NCI-H524 (cell line): ENCODE results near the gene SH3GL3.
A peak's percentile ranks its signal among the peaks of the same experiment; 100 is the strongest.

Experiments used
- DNase-seq, 2 experiments: peaks; one replicate each; lab custom pipeline; 2025; lab: John Stamatoyannopoulos, UW

The SH3GL3 gene

GRCh38 chr15:83503595-83504364 lies 56.6 kb downstream of the SH3GL3 start:
- no peak for DNase-seq

GRCh38 chr15:83504365-83504764 lies 57.2 kb downstream of the SH3GL3 start:
- no peak for DNase-seq

- DNase-seq: no peak
Observed at GRCh38 chr15:83510001-83510400, 62.9 kb downstream of the SH3GL3 start.

GRCh38 chr15:83512459-83512858 lies 65.3 kb downstream of the SH3GL3 start:
- no peak for DNase-seq

GRCh38 chr15:83514584-83514983 lies 67.4 kb downstream of the SH3GL3 start:
- no peak for DNase-seq

- no peak for DNase-seq
Observed at GRCh38 chr15:83515164-83515563, 68.0 kb downstream of the SH3GL3 start.

- no peak for DNase-seq
Observed at GRCh38 chr15:83516935-83517334, 69.8 kb downstream of the SH3GL3 start.

- no peak for DNase-seq
Observed at GRCh38 chr15:83526319-83526718, 79.2 kb downstream of the SH3GL3 start.

- no peak for DNase-seq
Observed at GRCh38 chr15:83533410-83533962, 86.3 kb downstream of the SH3GL3 start.

- no peak for DNase-seq
Observed at GRCh38 chr15:83537606-83538005, 90.5 kb downstream of the SH3GL3 start.

GRCh38 chr15:83538682-83539081 lies 91.5 kb downstream of the SH3GL3 start:
- no peak for DNase-seq

GRCh38 chr15:83545804-83546511 lies 98.8 kb downstream of the SH3GL3 start:
- DNase-seq: no peak

- no peak for DNase-seq
Observed at GRCh38 chr15:83546512-83546888, 99.4 kb downstream of the SH3GL3 start.

- no peak for DNase-seq
Observed at GRCh38 chr15:83547168-83547567, 100.0 kb downstream of the SH3GL3 start.

GRCh38 chr15:83549623-83550022 lies 102.5 kb downstream of the SH3GL3 start:
- DNase-seq: no peak

- no peak for DNase-seq
Observed at GRCh38 chr15:83554558-83554957, 107.4 kb downstream of the SH3GL3 start.

- DNase-seq: no peak
Observed at GRCh38 chr15:83555383-83555782, 108.2 kb downstream of the SH3GL3 start.

GRCh38 chr15:83556068-83556467 lies 108.9 kb downstream of the SH3GL3 start:
- no peak for DNase-seq

GRCh38 chr15:83556754-83557153 lies 109.6 kb downstream of the SH3GL3 start:
- DNase-seq: no peak

GRCh38 chr15:83558146-83558545 lies 111.0 kb downstream of the SH3GL3 start:
- DNase-seq: no peak

- DNase-seq: peak; percentile 66 to 79
Observed at GRCh38 chr15:83559310-83559966, 112.3 kb downstream of the SH3GL3 start.

GRCh38 chr15:83561661-83562060 lies 114.5 kb downstream of the SH3GL3 start:
- DNase-seq: no peak

- no peak for DNase-seq
Observed at GRCh38 chr15:83565138-83565537, 118.0 kb downstream of the SH3GL3 start.
